SIG-M5 (cell line): ENCODE measurements around the gene PPFIBP1.
"Not testable (repeated sequence)": the region's sequence is repeated elsewhere in the genome, so short reads cannot be mapped to it uniquely, and the experiment has no call there.

ENCODE experiments used
- DNase-seq: peaks from one replicate; lab custom pipeline; 2025; lab: John Stamatoyannopoulos, UW

PPFIBP1 gene

DNA sequence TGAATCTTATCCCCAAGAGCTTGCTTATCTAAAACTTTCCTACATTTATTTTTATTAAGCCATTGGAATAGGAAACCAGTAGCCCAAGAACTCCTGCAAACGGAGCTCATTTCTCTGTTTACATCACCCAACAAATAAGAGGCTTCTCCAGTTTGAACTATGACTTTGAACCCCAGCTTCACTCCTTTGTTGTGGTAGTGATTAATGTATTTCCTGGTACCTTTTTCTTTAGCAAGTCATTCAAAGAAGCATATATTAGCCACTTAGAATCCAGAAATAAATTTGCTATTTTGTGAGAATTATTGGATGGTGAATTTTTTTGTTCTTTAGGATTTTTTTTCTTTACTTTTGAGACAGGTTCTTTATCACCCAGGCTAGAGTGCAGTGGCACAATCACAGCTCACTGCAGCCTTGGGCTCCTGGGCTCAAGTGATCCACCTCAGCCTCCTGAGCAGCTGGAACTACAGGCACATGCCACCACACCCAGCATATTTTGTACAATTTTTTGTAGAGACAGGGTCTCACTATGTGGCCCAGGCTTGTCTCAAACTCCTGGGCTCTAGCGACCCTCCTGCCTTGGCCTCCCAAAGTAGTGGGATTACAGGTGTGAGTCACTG, 104.0 kb downstream of the PPFIBP1 start:
- DNase-seq, result not testable (repeated sequence)

DNA sequence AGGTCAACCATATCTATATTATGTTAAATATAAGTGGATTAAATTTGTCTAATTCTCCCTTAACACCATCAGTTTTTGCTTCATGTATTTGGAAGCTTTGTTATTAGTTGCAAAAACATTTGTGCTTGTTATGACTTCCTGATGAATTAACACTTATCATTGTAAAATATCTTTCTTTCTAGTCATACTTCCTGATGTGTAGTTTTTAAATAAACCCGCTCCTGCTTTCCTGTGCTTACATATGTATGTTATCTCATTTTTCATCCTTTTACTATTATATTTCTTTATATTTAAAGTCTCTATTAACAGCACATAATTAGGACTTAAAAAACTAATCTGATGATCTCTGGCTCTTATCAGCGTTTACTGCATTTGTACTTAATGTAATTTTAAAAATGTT, 106.2 kb downstream of the PPFIBP1 start:
- DNase-seq, result not testable (repeated sequence)

DNA sequence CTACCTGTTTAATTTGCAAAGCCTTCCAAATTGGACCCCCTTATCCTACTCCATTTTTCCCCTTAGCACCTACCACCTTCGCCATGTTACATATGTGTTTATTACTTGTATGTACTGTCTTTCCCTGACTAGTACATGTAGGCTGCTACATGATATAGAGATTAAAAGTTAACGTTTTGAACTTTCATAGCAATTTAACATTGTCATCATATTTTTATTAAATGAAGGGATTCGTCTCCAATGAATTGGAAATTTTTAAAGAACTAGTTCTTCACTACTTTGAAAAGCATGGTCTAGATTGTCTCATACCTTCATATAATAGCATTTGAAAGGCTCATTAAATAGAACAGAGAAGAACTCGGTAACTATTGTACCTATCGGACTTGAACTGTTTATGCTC, 107.4 kb downstream of the PPFIBP1 start:
- DNase-seq, result no peak

DNA sequence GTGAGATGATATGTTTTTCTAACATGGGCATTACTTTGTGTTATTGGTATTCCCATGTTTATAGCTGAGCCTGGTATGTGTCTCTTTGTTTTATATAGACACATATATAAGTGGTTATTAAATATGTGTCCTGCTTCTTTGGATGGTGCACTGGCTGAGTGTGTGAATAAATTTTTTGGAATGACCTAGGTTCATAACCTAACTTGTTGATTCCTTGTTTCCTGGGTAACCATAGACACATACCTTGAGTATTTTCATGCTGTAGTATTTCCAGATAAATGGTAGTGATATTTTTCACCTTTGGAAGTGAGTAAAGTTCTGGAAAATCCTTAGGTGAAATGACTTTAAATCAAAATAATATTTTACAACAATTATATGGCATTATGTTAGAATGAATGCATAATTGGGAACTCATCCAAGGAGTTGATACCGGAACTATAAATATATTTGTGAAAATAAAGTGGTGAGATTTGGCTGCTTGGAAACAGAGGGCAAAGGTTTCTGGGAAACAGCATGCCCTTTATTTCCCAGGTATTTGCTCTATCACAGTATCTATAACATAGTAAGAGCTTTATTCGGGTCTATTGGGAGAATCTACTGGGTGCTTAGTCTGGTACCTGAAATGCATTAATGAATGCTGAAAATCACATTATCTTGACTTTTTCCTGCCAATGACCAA, 107.9 kb downstream of the PPFIBP1 start:
- DNase-seq, result no peak

DNA sequence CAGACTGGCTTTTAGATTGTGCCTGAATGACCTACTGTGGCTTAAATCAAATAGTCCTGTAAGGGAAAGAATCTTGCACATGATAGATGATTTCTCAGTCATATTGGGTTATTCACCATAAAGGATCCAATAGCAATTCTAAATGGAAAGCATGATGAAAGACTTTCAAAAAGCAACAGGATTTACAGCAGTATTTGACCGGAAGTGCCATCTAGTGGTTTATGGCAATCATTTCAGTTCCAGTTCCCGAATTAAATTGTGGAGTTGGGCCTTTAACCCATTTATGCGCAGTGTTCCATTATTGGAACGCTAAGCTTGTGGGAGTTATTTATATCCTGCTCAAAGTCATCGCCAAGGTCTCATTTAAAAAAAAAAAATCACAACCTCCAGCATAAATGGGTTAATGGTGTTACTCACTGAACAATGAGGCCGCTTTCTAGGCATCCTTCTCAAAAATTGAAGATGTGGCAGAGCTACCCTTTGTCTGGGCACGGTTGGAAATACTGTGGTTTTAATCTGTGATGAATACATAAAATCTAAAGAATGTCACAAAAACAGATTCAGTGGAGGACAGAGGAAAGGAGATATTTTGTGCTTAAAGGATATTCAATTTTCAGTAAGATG, 111.5 kb downstream of the PPFIBP1 start:
- DNase-seq, result no peak

DNA sequence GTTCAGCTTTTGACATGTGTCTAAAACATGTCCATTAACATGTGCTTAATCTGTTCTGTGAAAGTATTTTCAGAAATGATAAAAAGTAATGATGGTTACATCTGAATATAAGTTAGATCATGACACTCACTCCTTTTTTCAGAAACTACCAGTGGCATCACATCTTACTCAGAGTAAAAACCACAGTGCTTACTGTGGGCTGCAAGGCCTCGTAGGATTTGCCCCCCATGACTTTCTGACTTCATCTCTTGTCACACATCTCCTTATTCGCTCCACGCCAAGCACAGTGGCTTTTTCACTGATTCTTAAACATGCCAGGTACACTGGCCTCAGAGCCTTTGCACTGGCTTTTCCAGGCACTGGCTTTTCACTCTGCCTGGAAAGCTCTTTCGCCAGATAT, 112.6 kb downstream of the PPFIBP1 start:
- not testable (repeated sequence) for DNase-seq

DNA sequence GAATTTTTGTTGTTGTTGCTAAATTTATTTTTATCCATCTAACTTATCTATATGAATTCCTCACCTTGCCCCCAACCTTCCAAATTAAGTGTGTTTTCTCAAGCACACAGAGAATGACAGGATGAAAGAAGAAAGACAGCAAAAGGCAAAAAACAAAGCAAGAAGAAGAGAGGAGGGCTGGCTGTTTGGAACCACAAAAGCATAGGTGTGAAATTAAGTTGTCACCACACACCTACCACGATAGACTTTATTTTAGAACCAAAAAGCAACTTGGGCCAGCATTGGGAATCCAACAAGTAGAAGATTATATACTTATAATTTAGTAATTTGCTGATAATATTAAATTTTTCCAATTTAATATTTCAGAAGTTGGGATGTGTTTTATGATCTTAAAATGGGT, 113.5 kb downstream of the PPFIBP1 start:
- DNase-seq, result no peak

DNA sequence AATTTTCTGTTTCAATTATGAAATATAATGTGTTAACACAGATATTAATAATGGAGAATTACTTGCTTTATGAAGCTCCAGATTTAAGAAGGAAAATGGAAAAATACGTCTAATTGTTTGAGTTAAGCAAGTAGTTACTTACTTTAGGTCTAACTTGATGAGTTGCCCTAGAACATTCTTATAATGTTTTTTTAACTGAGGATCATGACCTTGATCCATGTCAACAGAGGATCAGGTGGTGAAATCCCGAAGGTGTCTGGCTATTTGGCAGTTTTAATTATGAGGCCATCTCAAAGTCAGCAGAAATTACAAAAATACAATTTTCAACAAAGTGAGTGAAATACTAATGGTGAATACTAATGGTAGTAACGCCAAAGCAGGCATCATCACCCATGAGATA, 115.3 kb downstream of the PPFIBP1 start:
- DNase-seq, result no peak

DNA sequence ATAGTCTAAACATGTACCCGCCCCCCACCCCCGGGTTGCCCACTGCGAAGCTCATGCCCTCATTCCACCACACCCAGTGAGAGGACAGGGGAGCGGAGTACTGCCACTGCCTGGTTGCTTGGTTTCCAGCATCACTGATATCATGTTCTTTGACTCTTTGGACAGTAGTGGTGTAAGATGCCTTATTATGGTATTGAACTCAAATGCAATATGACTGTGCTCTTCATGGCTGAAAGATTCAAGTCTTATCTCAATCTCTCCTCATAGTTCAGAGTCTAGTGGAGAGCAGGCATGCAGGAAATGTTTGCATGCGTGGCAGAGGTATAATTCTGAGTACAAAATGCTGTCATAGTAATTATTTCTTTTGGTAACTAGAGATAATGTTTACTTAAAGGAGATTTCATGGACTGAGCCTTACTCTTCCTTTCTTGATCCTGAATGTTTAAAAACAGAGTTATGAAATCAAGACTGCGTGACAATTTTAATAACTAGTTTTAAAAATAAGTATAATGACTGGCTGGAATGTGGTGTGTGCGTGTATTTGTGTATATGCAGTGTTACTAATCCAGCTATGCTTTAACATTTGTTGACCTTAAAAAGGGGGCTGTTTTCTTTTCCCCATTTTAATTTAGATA, 116.7 kb downstream of the PPFIBP1 start:
- DNase-seq, result not testable (repeated sequence)

DNA sequence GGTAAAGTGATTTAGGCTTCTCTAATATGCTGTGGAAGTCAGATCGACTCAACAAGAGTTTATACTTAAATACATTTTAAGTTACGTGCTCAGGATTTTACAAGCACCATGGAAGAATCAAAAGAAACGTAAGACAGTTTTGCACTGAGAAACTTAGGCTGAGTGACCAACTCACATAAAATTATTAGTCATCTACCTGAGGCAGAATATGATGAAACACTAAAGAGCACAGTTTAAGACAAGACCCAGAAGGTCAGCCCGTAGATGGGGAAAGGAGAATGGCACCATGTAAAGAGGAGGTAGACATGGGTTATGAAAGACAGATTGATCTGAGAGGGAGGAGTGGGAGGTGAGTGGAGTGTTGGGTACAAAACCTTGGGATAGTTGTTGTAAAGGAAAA, 118.4 kb downstream of the PPFIBP1 start:
- DNase-seq, result not testable (repeated sequence)

DNA sequence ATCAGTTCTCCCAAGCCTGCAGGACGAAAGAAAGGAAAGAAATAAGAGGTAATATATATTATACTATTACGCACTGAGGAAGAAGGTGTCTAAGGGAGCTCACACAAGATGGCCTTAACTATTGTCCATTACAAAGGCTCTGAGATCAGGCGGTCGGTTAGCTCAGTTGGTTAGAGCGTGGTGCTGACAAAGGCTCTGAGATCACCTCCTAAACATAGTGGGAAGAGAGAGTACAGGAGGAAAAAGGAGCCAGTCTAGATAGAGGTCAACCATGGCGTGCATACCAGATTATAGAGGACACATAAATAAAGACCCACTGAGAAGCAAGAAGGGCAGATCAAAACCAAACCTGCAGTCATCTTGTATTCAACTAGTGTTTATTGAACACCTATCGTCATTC, 118.9 kb downstream of the PPFIBP1 start:
- DNase-seq, result not testable (repeated sequence)

DNA sequence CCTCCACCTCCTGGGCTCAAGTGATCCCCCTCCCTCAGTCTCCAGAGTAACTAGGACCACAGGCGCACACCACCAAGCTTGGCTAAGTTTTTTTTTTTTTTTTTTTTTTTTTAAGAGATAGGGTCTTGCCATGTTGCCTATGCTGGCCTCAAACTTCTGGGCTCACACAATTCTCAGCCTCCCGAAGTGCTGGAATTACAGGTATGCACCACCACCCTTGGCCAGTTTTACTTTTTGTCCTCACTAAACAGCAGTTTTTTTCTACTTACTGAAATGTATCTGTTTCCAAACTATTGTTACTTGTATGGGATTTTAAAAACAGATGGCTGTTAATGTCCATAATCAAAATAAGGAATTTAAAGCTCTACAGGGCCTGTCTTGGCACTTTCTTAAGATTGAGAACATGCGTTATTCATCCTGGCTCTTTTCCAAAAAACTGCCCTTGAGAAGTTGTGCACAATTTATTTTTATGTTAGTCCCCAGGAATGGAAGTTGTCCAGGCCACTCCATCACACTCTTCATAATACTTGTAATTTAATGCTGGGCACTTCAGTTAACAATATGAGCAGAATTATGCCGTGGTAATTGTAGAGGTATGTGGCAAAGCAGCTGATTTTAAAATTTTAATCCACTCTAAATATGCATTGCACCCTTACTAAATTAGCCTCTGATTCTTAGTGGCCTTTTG, 120.3 kb downstream of the PPFIBP1 start:
- DNase-seq, result no peak

DNA sequence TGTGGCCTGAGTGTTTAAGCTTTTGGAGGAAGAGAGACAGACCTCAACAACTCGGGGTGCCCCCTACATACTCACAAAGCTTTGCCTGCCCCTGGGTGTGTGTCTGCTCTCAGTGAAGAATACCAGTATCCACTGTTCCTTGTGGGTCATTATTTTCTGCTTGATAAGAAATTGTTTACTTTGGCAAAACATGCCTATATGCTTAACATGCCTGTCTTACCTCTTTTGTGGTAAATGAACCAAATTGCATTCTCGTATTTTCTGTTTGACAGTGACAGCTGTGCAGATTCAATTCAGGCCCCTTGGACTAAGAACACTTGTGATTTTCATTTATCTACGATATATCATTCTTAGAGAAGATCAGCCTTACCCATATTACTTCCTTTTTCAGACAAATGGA, 121.7 kb downstream of the PPFIBP1 start:
- no peak for DNase-seq

DNA sequence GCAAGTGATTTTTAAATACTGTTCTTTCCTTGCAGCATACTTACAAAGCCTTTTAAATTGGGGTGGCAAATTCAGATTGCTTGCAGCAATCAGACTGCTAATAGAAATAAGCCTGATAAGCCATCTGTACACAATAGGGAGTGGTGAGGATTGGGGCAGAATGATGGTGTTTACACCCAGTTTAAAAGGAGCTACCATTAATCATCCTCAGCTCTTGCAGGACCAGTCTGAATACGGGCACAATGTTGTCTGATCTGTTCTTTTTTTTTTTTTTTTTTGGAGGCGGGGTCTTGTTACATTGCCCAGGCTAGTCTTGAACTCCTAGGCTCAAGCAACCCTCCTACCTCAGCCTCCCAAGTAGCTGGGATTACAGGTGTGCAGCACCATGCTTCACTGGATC, 122.1 kb downstream of the PPFIBP1 start:
- DNase-seq, result no peak

DNA sequence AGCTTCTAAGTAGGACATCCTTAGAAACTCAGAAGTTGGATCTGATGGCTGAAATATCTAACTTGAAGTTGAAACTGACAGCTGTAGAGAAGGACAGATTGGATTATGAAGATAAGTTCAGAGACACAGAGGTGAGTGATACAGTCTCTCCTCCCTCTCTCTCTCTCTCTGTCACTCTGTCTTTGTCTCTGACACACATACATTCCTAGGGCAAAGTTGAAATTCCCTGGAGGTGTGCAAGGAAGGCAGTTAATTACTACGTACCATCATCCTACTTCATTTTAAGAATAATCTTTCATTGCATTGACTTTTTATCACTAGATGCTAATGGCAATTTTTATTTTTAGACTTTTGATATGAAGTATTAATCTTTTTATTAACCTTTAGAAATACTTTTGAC, 126.0 kb downstream of the PPFIBP1 start:
- DNase-seq, result no peak

DNA sequence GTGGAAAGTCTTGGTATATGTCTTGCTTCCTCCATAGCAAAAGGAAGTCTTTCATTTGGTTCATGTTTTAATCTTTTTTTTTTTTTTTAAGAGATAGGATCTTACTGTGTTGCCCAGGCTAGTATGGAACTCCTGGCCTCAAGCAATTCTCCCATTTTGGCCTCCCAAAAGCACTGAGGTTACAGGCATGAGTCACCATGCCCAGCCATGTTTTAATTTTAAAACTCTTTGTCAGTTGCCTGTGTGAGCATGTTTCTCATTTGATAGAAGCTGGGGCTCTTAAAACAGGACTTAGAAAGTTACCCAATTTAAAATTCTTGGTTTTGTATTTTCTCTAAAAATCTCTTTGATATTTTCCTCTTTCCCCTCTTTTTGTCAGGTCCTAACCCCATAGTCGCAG, 127.2 kb downstream of the PPFIBP1 start:
- DNase-seq, result no peak

DNA sequence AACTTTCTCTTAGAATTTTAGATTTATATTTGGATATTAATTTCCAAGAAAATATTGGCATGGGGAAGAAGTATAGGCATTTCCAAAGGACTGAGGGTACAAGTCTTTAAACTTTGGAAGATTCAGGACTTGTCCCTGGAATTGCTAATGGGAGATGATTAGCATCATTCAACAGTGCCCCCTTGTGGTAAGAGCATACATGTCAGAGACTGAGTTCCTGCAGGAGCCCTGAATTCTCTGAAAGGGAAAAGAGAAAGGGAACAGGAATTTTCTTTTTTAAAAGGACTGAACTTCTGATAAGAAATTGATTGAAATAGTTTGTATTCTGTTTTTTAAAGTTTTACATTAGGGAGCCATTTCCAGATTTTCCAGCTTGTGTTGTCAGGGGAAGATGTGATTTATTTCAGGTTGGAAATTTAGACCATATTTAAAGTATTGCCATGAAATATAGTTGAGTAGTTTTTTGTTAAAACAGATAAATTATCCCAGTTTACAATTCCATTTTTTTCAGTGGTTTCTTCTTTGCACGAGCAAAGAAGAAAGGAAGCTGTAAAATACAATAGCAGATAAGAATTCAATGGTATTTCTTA, 128.3 kb downstream of the PPFIBP1 start:
- DNase-seq, result no peak

DNA sequence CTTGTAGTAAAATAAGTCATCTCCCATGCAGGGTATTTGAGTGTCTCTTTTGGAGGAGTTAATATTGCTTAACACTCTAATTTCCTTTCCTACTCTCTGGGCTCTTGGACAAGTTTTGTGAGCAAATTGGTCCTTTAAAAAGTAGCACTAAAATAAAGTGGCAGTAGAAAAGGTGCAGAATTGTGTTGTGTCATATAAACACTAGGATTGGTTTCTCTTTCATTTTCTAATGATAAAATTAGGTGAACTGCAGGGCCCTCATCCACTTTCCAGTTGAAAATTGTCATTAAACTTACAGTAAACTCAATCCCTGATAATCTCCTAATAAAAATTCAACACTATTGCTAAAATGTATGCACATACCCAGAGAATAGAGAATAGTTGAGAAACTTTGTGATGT, 129.7 kb downstream of the PPFIBP1 start:
- DNase-seq, result no peak

DNA sequence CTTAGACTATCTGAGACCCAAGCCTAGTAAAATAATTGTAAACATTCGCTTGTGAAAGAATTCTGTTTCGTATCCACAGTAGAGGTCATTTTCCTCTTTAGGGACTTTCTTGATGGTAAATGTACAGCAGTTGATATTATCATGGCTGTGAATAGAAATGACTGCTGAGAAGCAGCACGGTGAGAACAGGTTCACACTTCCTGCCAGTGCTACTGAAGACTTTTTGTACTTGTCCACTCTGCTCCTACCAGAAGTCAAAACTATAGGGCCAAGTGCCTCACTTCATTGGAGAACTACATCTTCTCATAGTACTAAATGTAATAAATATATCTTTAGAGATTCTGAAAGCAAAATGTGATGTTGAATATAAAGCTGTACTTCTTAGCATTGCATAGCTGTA, 131.5 kb downstream of the PPFIBP1 start:
- DNase-seq, result not testable (repeated sequence)

DNA sequence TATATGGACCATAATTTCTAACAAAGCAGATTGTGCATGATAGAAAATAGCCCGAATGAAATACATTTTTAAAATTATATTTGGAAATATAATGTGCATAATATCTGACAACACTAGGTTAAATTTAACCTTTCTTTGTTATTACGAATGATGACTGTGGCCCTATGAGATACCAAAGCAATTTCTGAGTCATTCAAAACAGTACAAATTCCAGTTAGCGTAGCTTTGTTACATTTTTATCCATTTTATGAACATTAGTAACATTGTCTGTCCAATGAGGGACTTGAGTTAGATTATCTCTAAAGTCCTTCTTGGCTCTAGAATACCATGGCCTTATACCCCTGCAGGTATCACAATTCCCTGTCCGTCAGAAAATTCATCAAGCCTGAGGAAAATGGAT, 133.3 kb downstream of the PPFIBP1 start:
- no peak for DNase-seq

DNA sequence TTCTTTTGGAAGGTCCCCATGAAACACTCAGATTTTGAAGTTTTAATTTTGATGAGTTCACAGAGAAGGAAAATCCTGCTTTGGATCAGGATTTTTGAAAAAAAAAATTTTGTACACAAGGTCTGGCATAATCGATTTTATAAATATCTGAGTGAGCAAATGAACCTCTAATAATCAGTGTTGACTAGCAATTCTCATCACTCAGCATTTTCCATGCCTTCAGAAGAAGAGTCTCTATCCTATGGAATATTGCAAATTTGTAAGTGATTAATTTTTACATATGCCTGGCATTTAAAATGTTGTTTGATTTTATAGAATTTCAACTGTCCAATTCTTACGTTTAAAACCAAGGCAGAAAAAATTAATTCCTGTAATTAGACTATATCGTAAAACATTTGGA, 141.7 kb downstream of the PPFIBP1 start:
- no peak for DNase-seq

DNA sequence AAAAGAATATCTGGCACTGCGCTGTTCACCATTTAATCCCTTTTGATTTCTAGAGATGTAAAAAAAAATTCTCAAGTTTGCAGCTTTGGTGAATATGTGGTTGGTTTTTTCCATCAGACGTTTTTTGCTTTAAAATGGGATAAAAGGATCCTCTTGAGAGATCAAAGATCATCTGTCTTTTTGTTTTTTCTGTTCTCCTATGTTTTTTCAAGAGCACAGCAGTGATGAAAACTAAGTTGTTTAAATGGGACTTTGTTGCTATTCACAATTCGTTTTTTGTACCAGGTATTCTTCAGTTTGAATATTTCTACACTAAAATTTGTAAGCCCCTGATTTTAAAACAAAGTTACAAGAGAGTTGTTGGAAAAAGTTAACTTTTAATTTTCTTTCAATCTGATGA, 142.5 kb downstream of the PPFIBP1 start:
- no peak for DNase-seq
